BLaER1 (cell line): Measurements from ENCODE around the gene CAMK2A.

Experiments
- H3K27ac ChIP-seq: shearing (Covaris generic); formaldehyde crosslinking; 2 replicates; pipeline ENCODE4 v1.8.1; 2022
- H3K27me3 ChIP-seq: shearing (Covaris generic); formaldehyde crosslinking; 2 replicates; pipeline ENCODE4 v1.8.1; 2022
- H3K36me3 ChIP-seq: shearing (Covaris generic); formaldehyde crosslinking; 2 replicates; pipeline ENCODE4 v1.8.1; 2022
- H3K4me1 ChIP-seq: shearing (Covaris generic); formaldehyde crosslinking; 2 replicates; pipeline ENCODE4 v1.8.1; 2022
- H3K4me2 ChIP-seq: shearing (Covaris generic); formaldehyde crosslinking; 2 replicates; pipeline ENCODE4 v1.8.1; 2022
- H3K4me3 ChIP-seq: shearing (Covaris generic); formaldehyde crosslinking; 2 replicates; pipeline ENCODE4 v1.8.1; 2022
- H3K9ac ChIP-seq: shearing (Covaris generic); formaldehyde crosslinking; 2 replicates; pipeline ENCODE4 v1.8.1; 2022
- H3K9me3 ChIP-seq: shearing (Covaris generic); formaldehyde crosslinking; 2 replicates; pipeline ENCODE4 v1.8.1; 2022
- H4K20me1 ChIP-seq: shearing (Covaris generic); formaldehyde crosslinking; 2 replicates; pipeline ENCODE4 v1.8.1; 2022
- Cebpa-rat ChIP-seq: shearing (Covaris generic); IDR thresholded peaks from 2 replicates; pipeline ENCODE4 v1.8.1; 2022

CAMK2A gene

GRCh38 chr5:150301901-150302300, 12.3 kb upstream of the CAMK2A start:
- Histone ChIP-seq H3K9ac (no peak overlapping the region), H3K27me3 (peaks cover 29% of the 10 kb centered on the region), H3K36me3 (no peaks in the 10 kb centered on the region), H4K20me1 (no peaks in the 10 kb centered on the region), H3K4me1 (no peaks in the 10 kb centered on the region), H3K9me3 (no peaks in the 10 kb centered on the region), H3K4me2 (no peak overlapping the region), H3K27ac (no peak overlapping the region), H3K4me3 (no peak overlapping the region)
- no peak for TF ChIP-seq Cebpa-rat

GRCh38 chr5:150301170-150301505, 11.6 kb upstream of the CAMK2A start:
- H3K9me3 ChIP-seq, result no peaks in the 10 kb centered on the region
- no peak overlapping the region for H3K27ac ChIP-seq
- H3K36me3 ChIP-seq, result no peaks in the 10 kb centered on the region
- no peaks in the 10 kb centered on the region for H3K4me1 ChIP-seq
- no peaks in the 10 kb centered on the region for H4K20me1 ChIP-seq
- peaks cover 29% of the 10 kb centered on the region for H3K27me3 ChIP-seq
- no peak overlapping the region for H3K9ac ChIP-seq
- H3K4me3 ChIP-seq, result no peak overlapping the region
- TF ChIP-seq Cebpa-rat, result no peak
- no peak overlapping the region for H3K4me2 ChIP-seq

- Histone ChIP-seq H3K9ac (no peak overlapping the region), H3K27ac (no peak overlapping the region), H3K4me3 (no peak overlapping the region), H3K9me3 (no peaks in the 10 kb centered on the region), H3K4me1 (no peaks in the 10 kb centered on the region), H3K36me3 (no peaks in the 10 kb centered on the region), H3K27me3 (peaks cover 29% of the 10 kb centered on the region), H4K20me1 (no peaks in the 10 kb centered on the region), H3K4me2 (no peak overlapping the region)
- TF ChIP-seq Cebpa-rat, result no peak
Observed at GRCh38 chr5:150300496-150301169, 11.1 kb upstream of the CAMK2A start.

- Histone ChIP-seq H3K4me3 (no peak overlapping the region), H3K4me1 (peaks cover 7% of the 10 kb centered on the region), H3K4me2 (no peak overlapping the region)
Observed at GRCh38 chr5:150299571-150300327, 10.2 kb upstream of the CAMK2A start.

GRCh38 chr5:150298701-150299451, 9.3 kb upstream of the CAMK2A start:
- Histone ChIP-seq H3K27me3 (peaks cover 27% of the 10 kb centered on the region), H3K36me3 (no peaks in the 10 kb centered on the region), H3K4me1 (peaks cover 16% of the 10 kb centered on the region), H4K20me1 (no peaks in the 10 kb centered on the region), H3K4me2 (no peak overlapping the region), H3K9ac (no peak overlapping the region), H3K4me3 (no peak overlapping the region), H3K9me3 (no peaks in the 10 kb centered on the region), H3K27ac (no peak overlapping the region)
- no peak for TF ChIP-seq Cebpa-rat

More at GRCh38 chr5:150299571-150300327, 10.2 kb upstream of the CAMK2A start:
- peaks cover 29% of the 10 kb centered on the region for H3K27me3 ChIP-seq
- H3K9ac ChIP-seq, result no peak overlapping the region
- no peaks in the 10 kb centered on the region for H3K36me3 ChIP-seq
- no peaks in the 10 kb centered on the region for H4K20me1 ChIP-seq
- no peaks in the 10 kb centered on the region for H3K9me3 ChIP-seq
- no peak for TF ChIP-seq Cebpa-rat
- H3K27ac ChIP-seq, result no peak overlapping the region

GRCh38 chr5:150297934-150298595, 8.5 kb upstream of the CAMK2A start:
- H4K20me1 ChIP-seq, result no peaks in the 10 kb centered on the region
- H3K27ac ChIP-seq, result no peak overlapping the region
- H3K4me2 ChIP-seq, result no peak overlapping the region
- H3K4me3 ChIP-seq, result no peak overlapping the region
- no peak for TF ChIP-seq Cebpa-rat
- H3K4me1 ChIP-seq, result peaks cover 24% of the 10 kb centered on the region
- H3K9ac ChIP-seq, result no peak overlapping the region
- H3K27me3 ChIP-seq, result peaks cover 19% of the 10 kb centered on the region
- no peaks in the 10 kb centered on the region for H3K9me3 ChIP-seq
- no peaks in the 10 kb centered on the region for H3K36me3 ChIP-seq

GRCh38 chr5:150297236-150297890, 7.8 kb upstream of the CAMK2A start:
- H3K27me3 ChIP-seq, result peaks cover 12% of the 10 kb centered on the region
- no peaks in the 10 kb centered on the region for H3K36me3 ChIP-seq
- no peaks in the 10 kb centered on the region for H3K9me3 ChIP-seq
- peaks cover 31% of the 10 kb centered on the region for H3K4me1 ChIP-seq
- H3K4me3 ChIP-seq, result no peak overlapping the region
- no peak overlapping the region for H3K4me2 ChIP-seq
- no peak overlapping the region for H3K9ac ChIP-seq
- no peak for TF ChIP-seq Cebpa-rat
- H4K20me1 ChIP-seq, result no peaks in the 10 kb centered on the region
- H3K27ac ChIP-seq, result no peak overlapping the region

GRCh38 chr5:150296496-150296895, 6.9 kb upstream of the CAMK2A start:
- no peaks in the 10 kb centered on the region for H3K36me3 ChIP-seq
- no peaks in the 10 kb centered on the region for H3K9me3 ChIP-seq
- H3K4me1 ChIP-seq, result peaks cover 40% of the 10 kb centered on the region
- H3K4me3 ChIP-seq, result no peak overlapping the region
- H3K27me3 ChIP-seq, result peaks cover 3% of the 10 kb centered on the region; the same call in 1 of the 2 replicates
- TF ChIP-seq Cebpa-rat, result no peak
- no peak overlapping the region for H3K9ac ChIP-seq
- no peaks in the 10 kb centered on the region for H4K20me1 ChIP-seq
- no peak overlapping the region for H3K4me2 ChIP-seq
- H3K27ac ChIP-seq, result no peak overlapping the region

GRCh38 chr5:150295741-150296486, 6.3 kb upstream of the CAMK2A start:
- Histone ChIP-seq H3K9me3 (no peaks in the 10 kb centered on the region), H3K4me1 (peaks cover 43% of the 10 kb centered on the region), H4K20me1 (no peaks in the 10 kb centered on the region), H3K36me3 (no peaks in the 10 kb centered on the region), H3K4me2 (no peak overlapping the region), H3K4me3 (no peak overlapping the region), H3K9ac (no peak overlapping the region), H3K27ac (no peak overlapping the region), H3K27me3 (no peaks in the 10 kb centered on the region)
- no peak for TF ChIP-seq Cebpa-rat
